Dendritic cell treated with granulocyte-macrophage colony-stimulating factor and Interleukin-4, amounts not matched to agents 40 ng/mL and 50 ng/mL, for 4 days (primary cell): ENCODE measurements around the gene OR51A7.
"Not testable (repeated sequence)": the region's sequence is repeated elsewhere in the genome, so short reads cannot be mapped to it uniquely, and the experiment has no call there.

ENCODE experiments used
- H3K27ac Mint-ChIP-seq: one replicate; pipeline ENCODE4 v1.8.0; 2022; ENCODE audit warnings: mild to moderate bottlenecking, mixed read lengths
- H3K27me3 Mint-ChIP-seq: one replicate; pipeline ENCODE4 v1.8.0; 2022; ENCODE audit warnings: mild to moderate bottlenecking, mixed read lengths
- H3K36me3 Mint-ChIP-seq: one replicate; pipeline ENCODE4 v1.8.0; 2022; ENCODE audit warnings: low read depth, mixed read lengths
- H3K4me1 Mint-ChIP-seq: one replicate; pipeline ENCODE4 v1.8.0; 2022; ENCODE audit warnings: low read depth, mixed read lengths
- H3K4me3 Mint-ChIP-seq: one replicate; pipeline ENCODE4 v1.8.0; 2022; ENCODE audit warnings: mild to moderate bottlenecking, moderate library complexity, mixed read lengths
- H3K9me3 Mint-ChIP-seq: one replicate; pipeline ENCODE4 v1.8.0; 2022; ENCODE audit warnings: mixed read lengths
- intact Hi-C: fragments of 100-400 bp; cut with micrococcal nuclease; formaldehyde crosslinking; loops from one replicate; pipeline ENCODE4 v1.15.0; 2022

Gene OR51A7, protein sequence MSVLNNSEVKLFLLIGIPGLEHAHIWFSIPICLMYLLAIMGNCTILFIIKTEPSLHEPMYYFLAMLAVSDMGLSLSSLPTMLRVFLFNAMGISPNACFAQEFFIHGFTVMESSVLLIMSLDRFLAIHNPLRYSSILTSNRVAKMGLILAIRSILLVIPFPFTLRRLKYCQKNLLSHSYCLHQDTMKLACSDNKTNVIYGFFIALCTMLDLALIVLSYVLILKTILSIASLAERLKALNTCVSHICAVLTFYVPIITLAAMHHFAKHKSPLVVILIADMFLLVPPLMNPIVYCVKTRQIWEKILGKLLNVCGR

DNA sequence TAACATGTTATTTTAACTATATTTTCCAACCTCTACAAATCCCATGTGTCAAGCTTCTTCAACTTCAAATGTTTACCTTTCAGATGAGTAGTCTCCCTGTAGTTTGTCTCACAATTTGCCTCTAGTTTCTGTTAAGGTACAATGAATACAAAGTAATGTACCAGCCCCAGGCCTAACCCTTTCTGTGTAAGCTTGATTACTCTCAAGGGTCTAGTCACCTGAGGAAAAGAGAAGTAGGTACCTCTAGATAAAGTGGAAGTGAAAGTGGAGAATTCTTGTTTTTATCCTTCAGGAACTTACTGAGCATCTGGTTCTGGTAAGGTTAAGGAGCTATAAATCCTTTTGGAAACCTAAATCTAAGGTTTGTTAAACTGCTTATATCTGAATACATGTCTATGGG, at the start of gene OR51A7:
OR51A7 (plus strand) TSS at position 300 of the 400 bp plus-strand sequence. CDS start 3,587 bp downstream, outside the sequence.
- H3K36me3 Mint-ChIP-seq = no peaks in the 10 kb centered on the region

DNA sequence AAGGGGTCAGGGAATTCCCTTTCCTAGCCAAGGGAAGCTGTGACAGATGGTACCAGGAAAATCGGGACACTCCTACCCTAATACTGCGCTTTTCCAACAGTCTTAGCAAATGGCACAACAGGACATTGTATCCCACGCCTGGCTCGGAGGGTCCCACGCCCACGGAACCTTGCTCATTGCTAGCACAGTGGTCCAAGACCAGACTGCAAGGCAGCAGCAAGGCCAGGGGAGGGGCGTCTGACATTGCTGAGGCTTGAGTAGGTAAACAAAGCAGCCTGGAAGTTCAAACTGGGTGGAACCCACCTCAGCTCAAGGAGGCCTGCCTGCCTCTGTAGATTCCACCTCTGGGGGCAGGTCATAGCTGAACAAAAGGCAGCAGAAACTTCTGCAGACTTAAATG, 49.3 kb upstream of the OR51A7 start:
- H3K27ac Mint-ChIP-seq, H3K27me3 Mint-ChIP-seq, intact Hi-C loops, H3K9me3 Mint-ChIP-seq, H3K4me3 Mint-ChIP-seq, H3K36me3 Mint-ChIP-seq, H3K4me1 Mint-ChIP-seq: not testable (repeated sequence)

More for the DNA sequence above, at the start of gene OR51A7:
- Mint-ChIP-seq H3K4me3 (no peak within 1 kb of the TSS), H3K27me3 (no peaks in the 10 kb centered on the region), H3K9me3 (peaks cover 3% of the 10 kb centered on the region), H3K27ac (no peak within 1 kb of the TSS), H3K4me1 (no peaks in the 10 kb centered on the region)
- intact Hi-C loops = no loop called here

DNA sequence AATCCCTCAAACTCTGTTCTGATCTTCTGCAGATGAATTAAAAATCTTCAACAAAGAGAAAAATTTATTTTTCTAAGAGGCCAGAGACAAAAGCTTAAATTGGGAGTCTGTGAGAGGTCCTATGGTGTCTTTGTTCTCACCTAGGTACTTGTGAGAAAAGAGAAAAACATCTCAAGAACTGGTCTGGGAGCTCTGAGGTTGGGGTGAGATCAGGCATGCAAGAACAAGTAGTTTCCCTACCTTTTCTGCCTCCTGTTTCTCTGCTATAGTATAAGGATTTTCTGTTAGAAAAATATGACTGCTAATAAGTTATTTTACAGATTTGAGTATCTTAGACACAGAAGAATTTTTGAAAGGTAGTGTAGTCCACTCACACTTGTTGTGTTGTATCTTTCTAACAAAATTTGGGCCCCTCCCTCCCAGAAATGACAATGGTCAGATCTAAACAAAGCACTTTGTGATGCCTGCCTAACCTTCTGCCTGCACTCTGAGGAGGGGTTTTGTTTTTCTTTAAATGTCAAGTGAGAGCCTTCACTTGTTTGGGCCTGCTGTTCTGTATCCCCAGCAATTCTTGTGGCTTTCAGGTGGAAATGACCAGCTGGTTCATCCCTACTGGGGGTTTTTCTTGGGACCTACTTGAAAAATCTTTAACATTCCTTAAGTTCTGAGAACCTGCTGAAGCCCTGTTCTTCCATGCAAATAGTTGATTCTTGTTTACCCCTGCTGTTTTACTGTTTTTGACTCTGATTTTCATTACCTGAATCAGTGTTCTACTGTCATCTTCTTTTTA, 40.9 kb upstream of the OR51A7 start:
- Mint-ChIP-seq H3K4me1 (no peaks in the 10 kb centered on the region), H3K36me3 (no peaks in the 10 kb centered on the region), H3K4me3 (no peak overlapping the region), H3K27ac (no peak overlapping the region), H3K9me3 (no peaks in the 10 kb centered on the region), H3K27me3 (no peaks in the 10 kb centered on the region)
- intact Hi-C loops = no loop called here

DNA sequence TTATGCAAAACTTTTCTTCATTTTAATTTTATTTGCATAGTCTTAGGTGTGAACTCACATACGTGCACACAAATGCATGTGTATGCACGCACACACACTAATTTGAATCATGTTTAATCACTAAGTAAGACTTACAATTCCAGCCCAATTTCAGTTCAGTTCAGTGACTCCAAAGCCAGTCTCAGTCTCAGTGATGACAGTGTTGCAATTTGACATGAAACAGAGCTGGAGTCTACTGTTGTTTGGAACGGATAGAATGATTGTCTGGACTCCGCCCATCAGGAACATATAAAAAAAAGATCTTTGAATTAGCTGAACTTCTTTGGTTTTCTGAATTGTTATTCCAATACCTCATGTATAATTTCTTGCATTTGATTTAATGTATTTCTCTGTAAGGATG, 39.7 kb upstream of the OR51A7 start:
- no peak overlapping the region for H3K4me3 Mint-ChIP-seq
- H3K36me3 Mint-ChIP-seq = no peaks in the 10 kb centered on the region
- H3K27me3 Mint-ChIP-seq = no peaks in the 10 kb centered on the region
- H3K27ac Mint-ChIP-seq = no peak overlapping the region
- H3K9me3 Mint-ChIP-seq = no peaks in the 10 kb centered on the region
- no peaks in the 10 kb centered on the region for H3K4me1 Mint-ChIP-seq
- intact Hi-C loops = no loop called here

DNA sequence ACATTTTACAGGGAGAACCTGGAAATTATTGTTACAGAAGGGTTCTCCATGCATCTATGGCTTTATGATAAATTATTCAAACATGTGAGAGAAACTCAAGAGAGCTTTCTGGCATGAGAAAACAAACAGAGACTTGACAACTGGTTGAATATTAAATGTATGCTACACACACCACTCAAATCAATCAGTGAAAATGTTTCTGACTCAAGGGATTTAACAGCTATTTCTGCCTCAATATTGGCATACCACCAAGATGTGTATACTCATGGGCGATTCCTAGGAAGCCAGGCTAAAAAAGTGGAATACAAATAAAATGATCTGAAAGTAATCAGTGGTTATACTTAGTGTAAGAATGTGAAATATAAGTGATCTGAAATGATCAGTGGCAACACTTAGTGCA, 37.7 kb upstream of the OR51A7 start:
- no peak overlapping the region for H3K27ac Mint-ChIP-seq
- no peaks in the 10 kb centered on the region for H3K36me3 Mint-ChIP-seq
- no peak overlapping the region for H3K4me3 Mint-ChIP-seq
- intact Hi-C loops = no loop called here
- no peaks in the 10 kb centered on the region for H3K4me1 Mint-ChIP-seq
- no peaks in the 10 kb centered on the region for H3K27me3 Mint-ChIP-seq
- H3K9me3 Mint-ChIP-seq = no peaks in the 10 kb centered on the region

DNA sequence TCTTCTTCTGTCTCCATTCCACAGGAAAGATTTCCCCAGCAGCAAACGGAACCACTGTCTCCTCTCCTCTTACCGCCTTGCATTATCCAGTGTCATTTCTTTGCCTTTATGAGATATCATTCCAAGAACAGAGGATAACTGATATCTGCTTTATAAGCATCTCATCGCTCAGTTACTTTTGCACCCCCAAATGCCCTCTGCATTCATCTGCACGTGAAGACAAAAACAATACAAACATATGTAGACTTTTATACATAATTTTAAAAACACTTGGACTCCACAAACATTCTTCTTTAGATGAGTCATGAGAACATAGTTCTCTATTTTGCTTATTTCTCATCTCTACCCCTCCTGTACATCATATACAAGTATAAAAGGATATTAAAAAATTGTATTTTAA, 22.4 kb upstream of the OR51A7 start:
- no peak overlapping the region for H3K4me3 Mint-ChIP-seq
- no peaks in the 10 kb centered on the region for H3K36me3 Mint-ChIP-seq
- intact Hi-C loops = no loop called here
- no peak overlapping the region for H3K27ac Mint-ChIP-seq
- no peaks in the 10 kb centered on the region for H3K4me1 Mint-ChIP-seq
- no peaks in the 10 kb centered on the region for H3K27me3 Mint-ChIP-seq
- no peaks in the 10 kb centered on the region for H3K9me3 Mint-ChIP-seq

DNA sequence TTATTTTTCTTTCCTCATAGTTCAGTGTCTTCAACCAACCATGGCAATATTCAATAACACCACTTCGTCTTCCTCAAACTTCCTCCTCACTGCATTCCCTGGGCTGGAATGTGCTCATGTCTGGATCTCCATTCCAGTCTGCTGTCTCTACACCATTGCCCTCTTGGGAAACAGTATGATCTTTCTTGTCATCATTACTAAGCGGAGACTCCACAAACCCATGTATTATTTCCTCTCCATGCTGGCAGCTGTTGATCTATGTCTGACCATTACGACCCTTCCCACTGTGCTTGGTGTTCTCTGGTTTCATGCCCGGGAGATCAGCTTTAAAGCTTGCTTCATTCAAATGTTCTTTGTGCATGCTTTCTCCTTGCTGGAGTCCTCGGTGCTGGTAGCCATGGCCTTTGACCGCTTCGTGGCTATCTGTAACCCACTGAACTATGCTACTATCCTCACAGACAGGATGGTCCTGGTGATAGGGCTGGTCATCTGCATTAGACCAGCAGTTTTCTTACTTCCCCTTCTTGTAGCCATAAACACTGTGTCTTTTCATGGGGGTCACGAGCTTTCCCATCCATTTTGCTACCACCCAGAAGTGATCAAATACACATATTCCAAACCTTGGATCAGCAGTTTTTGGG, 21.6 kb upstream of the OR51A7 start, which contains the start of gene OR51T1:
OR51T1 (plus strand) TSS at position 41 of the 641 bp plus-strand sequence; CDS start at position 41, 0 bp downstream.
- H3K4me1 Mint-ChIP-seq = no peaks in the 10 kb centered on the region
- no peak within 1 kb of the TSS for H3K27ac Mint-ChIP-seq
- no peaks in the 10 kb centered on the region for H3K27me3 Mint-ChIP-seq

DNA sequence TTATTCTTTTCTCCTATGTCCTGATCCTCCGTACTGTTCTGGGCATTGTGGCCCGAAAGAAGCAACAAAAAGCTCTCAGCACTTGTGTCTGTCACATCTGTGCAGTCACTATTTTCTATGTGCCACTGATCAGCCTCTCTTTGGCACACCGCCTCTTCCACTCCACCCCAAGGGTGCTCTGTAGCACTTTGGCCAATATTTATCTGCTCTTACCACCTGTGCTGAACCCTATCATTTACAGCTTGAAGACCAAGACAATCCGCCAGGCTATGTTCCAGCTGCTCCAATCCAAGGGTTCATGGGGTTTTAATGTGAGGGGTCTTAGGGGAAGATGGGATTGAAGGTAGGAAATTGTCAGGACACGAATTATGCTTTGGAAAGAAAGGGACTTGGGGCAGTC, 21.0 kb upstream of the OR51A7 start:
- Mint-ChIP-seq H3K27me3 (no peaks in the 10 kb centered on the region), H3K4me3 (no peak overlapping the region), H3K36me3 (no peaks in the 10 kb centered on the region), H3K4me1 (no peaks in the 10 kb centered on the region), H3K9me3 (no peaks in the 10 kb centered on the region), H3K27ac (no peak overlapping the region)
- intact Hi-C loops = no loop called here

More for the DNA sequence above, 21.6 kb upstream of the OR51A7 start, which contains the start of gene OR51T1:
- Mint-ChIP-seq H3K9me3 (no peaks in the 10 kb centered on the region), H3K36me3 (no peaks in the 10 kb centered on the region), H3K4me3 (no peak within 1 kb of the TSS)
- intact Hi-C loops = no loop called here

DNA sequence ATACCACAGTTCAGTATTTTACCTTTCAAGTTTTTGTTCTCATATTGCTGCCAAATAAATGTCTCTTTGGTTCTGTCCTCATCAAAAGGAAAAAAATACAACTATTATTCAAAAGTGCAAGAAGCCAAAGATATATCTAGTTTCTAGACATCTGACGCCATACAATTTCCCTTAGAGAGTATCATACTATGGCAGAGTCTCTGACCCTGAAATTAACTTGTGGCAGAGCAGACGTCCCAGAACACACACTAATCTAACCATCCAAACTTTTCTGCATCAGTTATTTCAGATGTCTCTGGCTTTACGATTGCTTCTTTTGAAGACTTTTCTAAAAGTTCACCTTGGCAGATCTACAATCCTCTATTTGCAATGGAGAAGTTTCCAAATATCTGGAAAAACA, 19.2 kb upstream of the OR51A7 start:
- Mint-ChIP-seq H3K27me3 (no peaks in the 10 kb centered on the region), H3K4me1 (no peaks in the 10 kb centered on the region), H3K4me3 (no peak overlapping the region), H3K36me3 (no peaks in the 10 kb centered on the region), H3K27ac (no peak overlapping the region), H3K9me3 (no peaks in the 10 kb centered on the region)
- intact Hi-C loops = no loop called here

DNA sequence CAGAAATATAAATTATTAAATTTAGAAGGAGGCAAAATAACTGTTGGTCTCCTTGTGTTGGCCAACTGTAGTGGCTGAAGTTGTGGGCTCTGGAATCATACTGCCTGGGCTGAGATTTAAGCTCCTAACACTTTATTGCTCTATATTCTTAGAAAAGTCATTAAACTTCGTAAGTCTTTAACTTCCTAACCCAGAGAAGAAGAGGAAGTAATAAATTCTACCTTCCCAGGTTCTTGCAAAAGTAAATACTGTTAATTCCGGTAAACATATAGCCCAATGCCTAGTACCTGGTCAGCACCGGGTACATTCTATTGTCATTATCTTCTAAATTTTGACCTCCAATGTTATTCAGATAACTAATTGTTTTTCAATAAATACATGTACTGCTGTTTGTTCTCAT, 17.4 kb upstream of the OR51A7 start:
- Mint-ChIP-seq H3K27ac (no peak overlapping the region), H3K36me3 (no peaks in the 10 kb centered on the region), H3K27me3 (no peaks in the 10 kb centered on the region), H3K4me1 (no peaks in the 10 kb centered on the region), H3K9me3 (peaks cover 11% of the 10 kb centered on the region), H3K4me3 (no peak overlapping the region)
- intact Hi-C loops = no loop called here

DNA sequence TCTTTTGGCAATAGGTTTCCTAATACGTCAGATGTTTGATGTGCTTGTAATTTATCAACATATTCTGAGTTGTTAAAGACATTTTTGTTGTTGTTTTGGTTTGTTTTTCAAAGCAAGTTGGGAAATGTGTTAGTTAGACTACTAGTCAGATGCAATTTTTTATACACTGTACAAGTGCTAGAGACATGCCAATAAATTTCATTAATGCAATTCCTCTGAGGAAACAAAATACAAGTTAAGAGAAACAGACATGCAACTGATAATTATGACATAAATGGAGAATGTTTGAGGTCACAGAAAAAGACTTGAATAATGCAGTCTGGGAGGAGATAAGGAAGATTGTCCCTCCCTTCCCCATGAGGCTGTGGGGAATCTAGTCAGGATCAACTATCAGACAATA, 16.0 kb upstream of the OR51A7 start:
- Mint-ChIP-seq H3K36me3 (no peaks in the 10 kb centered on the region), H3K27ac (no peak overlapping the region)
- intact Hi-C loops = no loop called here

DNA sequence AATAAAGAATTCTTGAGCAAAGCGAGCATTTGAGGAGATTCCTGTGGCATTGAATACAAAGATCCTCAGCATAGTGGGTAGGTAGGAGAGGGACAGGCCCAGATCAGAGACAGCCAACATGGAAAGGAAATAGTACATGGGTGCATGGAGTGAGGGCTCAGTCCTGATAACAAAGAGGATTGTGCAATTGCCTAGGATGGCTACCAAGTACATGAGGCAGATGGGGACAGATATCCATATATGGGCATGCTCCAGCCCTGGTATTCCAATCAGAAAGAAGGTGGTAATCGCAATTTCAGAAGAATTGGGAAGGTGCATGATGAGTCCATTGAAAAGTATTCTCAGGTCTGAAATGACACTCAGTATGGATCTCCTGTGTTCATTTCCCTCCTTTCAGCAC, 13.3 kb upstream of the OR51A7 start:
- intact Hi-C loops = no loop called here
- Mint-ChIP-seq H3K27me3 (no peaks in the 10 kb centered on the region), H3K36me3 (no peaks in the 10 kb centered on the region), H3K4me3 (no peak overlapping the region), H3K9me3 (peaks cover 11% of the 10 kb centered on the region), H3K27ac (no peak overlapping the region), H3K4me1 (no peaks in the 10 kb centered on the region)

More for the DNA sequence above, 16.0 kb upstream of the OR51A7 start:
- Mint-ChIP-seq H3K4me1 (no peaks in the 10 kb centered on the region), H3K9me3 (peaks cover 11% of the 10 kb centered on the region), H3K27me3 (no peaks in the 10 kb centered on the region), H3K4me3 (no peak overlapping the region)

DNA sequence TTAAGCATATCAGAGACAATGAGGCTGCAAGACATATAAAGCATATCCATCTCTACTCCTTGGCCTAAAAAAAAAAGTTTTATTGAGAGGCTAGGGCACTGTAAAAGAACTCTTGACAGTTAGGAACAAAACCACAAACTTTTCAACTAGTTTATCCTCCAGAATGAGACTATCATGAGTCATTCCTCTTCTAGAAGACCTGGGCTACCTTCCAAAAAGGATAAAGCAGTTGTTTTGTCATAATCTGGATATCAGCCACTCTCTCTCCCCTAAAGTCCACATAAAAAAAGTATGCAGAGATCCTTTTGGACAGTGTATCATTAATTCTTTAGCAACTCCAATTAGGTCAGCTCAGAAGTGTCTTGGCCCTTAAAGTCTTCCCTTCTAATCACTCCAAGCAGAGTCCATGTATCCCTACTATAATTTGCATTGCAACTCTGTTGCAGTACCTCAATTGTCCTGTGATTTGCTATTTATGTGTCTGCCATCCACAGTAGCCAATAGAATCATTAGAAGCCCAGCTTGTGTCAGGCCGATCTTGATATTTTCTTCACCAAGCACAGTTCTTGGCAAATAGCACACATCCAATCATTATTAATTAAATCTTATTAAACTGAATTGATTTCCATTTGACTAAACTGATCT, 11.5 kb upstream of the OR51A7 start:
- no peaks in the 10 kb centered on the region for H3K36me3 Mint-ChIP-seq
- H3K4me1 Mint-ChIP-seq = no peaks in the 10 kb centered on the region
- H3K9me3 Mint-ChIP-seq = peaks cover 11% of the 10 kb centered on the region
- no peaks in the 10 kb centered on the region for H3K27me3 Mint-ChIP-seq
- no peak overlapping the region for H3K4me3 Mint-ChIP-seq
- H3K27ac Mint-ChIP-seq = no peak overlapping the region
- intact Hi-C loops = no loop called here

DNA sequence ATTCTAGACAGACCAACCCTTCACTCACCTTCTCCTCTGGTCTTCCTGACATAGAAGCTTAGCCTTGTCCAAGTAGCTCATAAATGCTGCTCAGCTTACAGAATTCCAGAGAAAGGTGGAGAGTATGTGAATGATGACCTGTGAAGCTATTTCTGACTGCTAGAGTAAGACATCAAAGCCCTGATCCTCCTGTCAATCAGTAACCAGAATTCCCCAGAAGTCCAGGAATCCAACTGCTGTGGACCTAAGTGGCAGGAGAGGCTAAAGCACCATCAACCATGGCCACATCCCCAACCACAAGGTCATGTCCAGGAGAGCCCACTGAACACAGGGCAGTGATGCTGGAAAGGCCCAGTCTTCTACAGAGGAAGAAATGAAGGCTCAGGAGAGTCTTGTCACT, 13.0 kb downstream of the OR51A7 start:
- intact Hi-C loops = no loop called here
- Mint-ChIP-seq H3K4me3 (no peak overlapping the region), H3K27me3 (no peaks in the 10 kb centered on the region), H3K27ac (no peak overlapping the region), H3K4me1 (no peaks in the 10 kb centered on the region), H3K36me3 (no peaks in the 10 kb centered on the region), H3K9me3 (peaks cover 7% of the 10 kb centered on the region)
